HG03095 (cell line): ENCODE measurements around the gene ANKRD30B.
"Not testable (repeated sequence)": the region's sequence is repeated elsewhere in the genome, so short reads cannot be mapped to it uniquely, and the experiment has no call there.

Source experiments
- ATAC-seq: cut with Tn5 transposase; IDR thresholded peaks from one replicate; pipeline ENCODE4 v1.9.1; 2021; ENCODE audit warnings: moderate library complexity; ENCODE audit not compliant: unreplicated experiment

ANKRD30B gene

GRCh38 chr18:14855634-14856033 is 107.7 kb downstream of the ANKRD30B start:
- ATAC-seq, result not testable (repeated sequence)

DNA sequence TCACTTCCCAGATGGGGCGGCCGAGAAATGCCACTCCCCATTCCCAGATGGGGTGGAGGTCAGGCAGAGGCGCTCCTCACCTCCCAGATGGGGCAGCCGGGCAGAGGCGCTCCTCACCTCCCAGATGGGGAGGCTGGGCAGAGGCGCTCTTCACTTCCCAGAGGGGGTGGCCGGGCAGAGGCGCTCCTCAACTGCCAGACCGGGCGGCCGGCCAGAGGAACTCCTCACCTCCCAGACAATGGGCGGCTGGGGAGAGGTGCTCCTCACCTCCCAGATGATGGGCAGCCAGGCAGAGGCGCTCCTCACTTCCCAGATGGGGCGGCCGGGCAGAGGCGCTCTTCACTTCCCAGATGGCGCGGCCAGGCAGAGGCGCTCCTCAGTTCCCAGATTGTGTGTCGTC is 108.3 kb downstream of the ANKRD30B start:
- ATAC-seq, result not testable (repeated sequence)

DNA sequence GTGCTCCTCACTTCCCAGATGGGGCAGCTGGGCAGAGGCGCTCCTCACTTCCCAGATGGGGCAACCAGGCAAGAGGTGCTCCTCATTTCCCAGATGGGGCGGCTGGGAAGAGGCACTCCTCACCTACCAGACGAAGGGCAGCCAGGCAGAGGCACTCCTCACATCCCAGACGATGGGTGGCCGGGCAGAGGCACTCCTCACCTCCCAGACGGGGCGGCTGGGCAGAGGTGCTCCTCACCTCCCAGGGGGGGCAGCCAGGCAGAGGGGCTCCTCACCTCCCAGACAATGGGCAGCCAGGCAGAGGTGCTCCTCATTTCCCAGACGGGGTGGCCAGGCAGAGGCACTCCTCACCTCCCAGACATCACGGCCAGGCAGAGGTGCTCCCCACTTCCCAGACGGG is 110.5 kb downstream of the ANKRD30B start:
- not testable (repeated sequence) for ATAC-seq

- ATAC-seq, result not testable (repeated sequence)
Measured at GRCh38 chr18:14859995-14860394, 112.0 kb downstream of the ANKRD30B start.

DNA sequence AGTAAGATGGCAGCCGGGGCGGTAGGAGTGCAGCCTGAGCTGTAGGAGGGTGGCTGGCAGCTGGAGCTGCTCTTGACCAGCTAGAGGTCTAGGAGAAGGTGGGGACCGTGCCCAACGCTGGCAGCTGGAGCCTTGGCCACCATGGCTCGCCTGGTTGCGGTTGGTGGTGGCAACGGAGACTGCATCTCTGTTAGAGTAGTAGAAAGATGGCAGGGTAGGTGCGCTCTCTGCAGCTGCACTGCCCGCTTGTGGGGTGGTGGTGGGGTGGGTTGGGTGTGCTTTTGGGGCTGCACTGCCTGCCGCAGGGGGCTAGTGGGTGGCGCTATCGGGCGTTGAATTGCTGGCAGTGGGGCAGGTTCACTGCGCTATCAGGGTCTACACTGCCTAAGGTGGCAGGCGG is 118.5 kb downstream of the ANKRD30B start:
- ATAC-seq, result not testable (repeated sequence)

DNA sequence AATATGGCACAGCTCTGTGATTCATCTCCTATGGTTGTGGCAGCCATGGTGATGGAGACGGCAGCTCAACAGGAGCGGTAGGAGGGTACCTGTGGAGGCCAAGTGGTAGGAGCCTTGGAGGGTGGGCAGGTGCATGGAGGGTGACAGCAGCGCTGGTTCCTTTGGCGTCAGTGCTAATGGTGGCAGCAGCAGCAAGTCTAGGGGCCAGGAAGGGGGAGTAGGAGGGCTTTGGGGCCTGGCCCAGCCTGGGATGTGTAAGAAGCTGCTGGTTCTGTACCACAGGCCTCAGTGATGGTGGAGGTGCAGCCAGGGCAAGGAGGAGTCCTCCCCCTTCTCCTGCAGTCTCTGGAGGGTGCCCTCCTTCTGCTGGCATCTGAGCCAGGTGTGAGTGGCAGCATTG is 120.0 kb downstream of the ANKRD30B start:
- ATAC-seq, result not testable (repeated sequence)

DNA sequence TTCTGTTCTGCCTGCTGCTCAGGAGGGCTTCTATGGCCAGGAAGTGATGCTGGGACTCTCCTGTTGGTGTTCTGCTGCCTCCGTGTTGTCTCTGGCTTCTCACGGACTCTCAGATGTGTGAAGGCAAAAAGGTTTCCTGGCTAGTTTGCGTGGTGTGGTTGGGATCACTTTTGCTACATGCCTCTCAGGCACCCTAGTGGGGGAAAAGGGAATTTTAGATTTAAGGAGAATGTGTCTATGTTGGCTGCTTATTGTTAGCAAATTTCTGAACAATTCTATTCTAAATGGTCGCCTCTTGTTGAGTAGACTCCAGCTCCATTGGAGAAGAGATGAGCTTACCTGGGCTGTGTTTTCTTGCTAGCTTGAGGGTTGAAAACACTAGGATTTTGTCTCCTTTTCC is 120.9 kb downstream of the ANKRD30B start:
- not testable (repeated sequence) for ATAC-seq

DNA sequence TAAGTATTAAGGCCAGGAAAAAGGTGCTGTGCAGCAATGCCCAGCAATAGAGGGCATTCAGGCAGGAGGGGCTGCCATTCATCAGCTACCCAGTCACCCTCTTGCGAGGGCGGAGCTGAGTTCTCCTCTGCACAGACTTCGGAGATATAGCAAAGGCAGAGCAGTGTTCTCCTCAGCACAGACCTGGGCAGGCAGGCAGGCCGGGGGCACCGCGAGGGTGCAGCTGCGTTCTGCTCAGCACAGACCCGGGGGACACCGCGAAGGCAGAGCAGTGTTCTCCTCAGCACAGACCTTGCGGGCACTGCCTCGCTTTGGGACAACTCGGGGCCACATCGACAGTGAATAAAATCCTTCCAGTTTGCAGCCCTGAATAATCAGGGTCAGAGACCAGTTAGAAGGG is 130.9 kb downstream of the ANKRD30B start:
- ATAC-seq, result not testable (repeated sequence)

DNA sequence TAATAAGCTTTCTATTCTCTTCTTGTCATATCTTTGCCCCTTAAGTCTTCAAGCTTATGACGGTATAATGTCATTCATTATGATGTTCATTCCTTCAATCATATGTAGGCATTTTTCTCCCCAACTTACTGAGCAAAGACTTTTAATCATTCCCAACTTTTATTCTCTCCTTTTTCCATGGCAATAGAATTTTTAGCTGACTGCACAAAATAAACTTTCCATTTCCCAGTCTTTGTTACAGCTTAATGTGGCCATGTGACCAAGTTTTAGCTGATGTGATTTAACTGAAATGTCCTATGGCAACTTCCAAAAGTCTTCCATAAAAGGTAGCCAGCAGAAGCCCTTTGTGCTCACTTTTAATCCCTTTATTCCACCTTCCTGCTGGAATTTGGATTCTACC is 152.5 kb downstream of the ANKRD30B start:
- ATAC-seq, result no peak
